K562 (cell line): ENCODE results near the gene RERE. TPM values are rescaled to one million over a fixed set of nuclear protein-coding genes. Genes with fewer than 3 reads are reported as not detected.
A peak's percentile ranks its signal among the peaks of the same experiment; 100 is the strongest.

Experiments used
- ATAC-seq: fragments of 200-7000 bp; cut with Tn5 transposase; 3 replicates; pipeline ENCODE4 v1.9.1; 2020; ENCODE audit warnings: moderate library complexity
- BruUV-seq: library from RNA; stranded (reverse); fragments of 400-500 nt; replicated peaks from 2 replicates; lab custom pipeline; 2021; lab: Mats Ljungman, UMichigan
- CTCF ChIA-PET: fragments of 300-600 bp; formaldehyde crosslinking; extraction: SDS; loops from one replicate; lab custom pipeline; 2021; ENCODE audit warnings: low intra/inter-chr PET ratio; lab: Yijun Ruan, JAX
- POLR2A ChIA-PET: fragments of 300-600, 350-650 bp; sonication (Branson Sonifier 250); formaldehyde crosslinking; extraction: SDS; loops from one replicate; lab custom pipeline; 2021; ENCODE audit warnings: antibody characterized with exemption, inconsistent platforms; lab: Yijun Ruan, JAX
- DNase-seq, 4 experiments: peaks; one replicate each; pipeline versions ENCODE4 v3.0.0 to v3.0.0-alpha.2; 2011 to 2018; ENCODE audit warnings: low spot score in 3 of 4, mixed read lengths in 3 of 4; ENCODE audit errors: extremely low read depth in 1 of 4
- FAIRE-seq: peaks from 2 replicates; lab custom pipeline; 2011; peaks lifted over from hg19 to GRCh38; lab: Jason Lieb, UNC
- H2AFZ ChIP-seq: 2 replicates; pipeline ENCODE4 v1.6.0; 2011; ENCODE audit warnings: low read depth, low read length, control low read depth, inconsistent platforms
- H3K27ac ChIP-seq: fragments of 200-600 bp; 3 replicates; pipeline ENCODE4 v1.8.0; 2011; ENCODE audit warnings: low read depth, mild to moderate bottlenecking, control low read depth, inconsistent platforms, low read length, moderate library complexity, mixed read lengths; ENCODE audit errors: extremely low read depth
- H3K27me3 ChIP-seq, 2 experiments: fragments of 300-600 bp in 1 of 2; 2 replicates in 1 of 2; 3 replicates in 1 of 2; pipeline versions ENCODE4 v1.6.0 to v1.8.0; 2011; ENCODE audit warnings: inconsistent platforms in 2 of 2, low read length in 2 of 2, mild to moderate bottlenecking in 1 of 2, mixed read lengths in 1 of 2, moderate library complexity in 1 of 2; ENCODE audit not compliant: control insufficient read depth in 2 of 2, insufficient read depth in 2 of 2
- H3K36me3 ChIP-seq: fragments of 300-600 bp; 3 replicates; pipeline ENCODE4 v1.8.0; 2011; ENCODE audit warnings: mild to moderate bottlenecking, low read length, inconsistent platforms; ENCODE audit not compliant: control insufficient read depth, insufficient read depth
- H3K4me1 ChIP-seq, 2 experiments: fragments of 200-600 bp in 1 of 2; replicated peaks in 1 of 2; 2 replicates in 1 of 2; 3 replicates in 1 of 2; pipeline versions ENCODE4 v1.5.1 to v1.8.0; 2011; ENCODE audit warnings: inconsistent platforms in 2 of 2, low read length in 2 of 2, mild to moderate bottlenecking in 1 of 2, mixed read lengths in 1 of 2, moderate library complexity in 1 of 2; ENCODE audit not compliant: control insufficient read depth in 2 of 2, insufficient read depth in 2 of 2
- H3K4me2 ChIP-seq: 2 replicates; pipeline ENCODE4 v1.6.1; 2011; ENCODE audit warnings: low read length, control low read depth, inconsistent platforms, mixed read lengths; ENCODE audit not compliant: insufficient read depth
- H3K4me3 ChIP-seq: fragments of 200-600 bp; sonication (generic), shearing (Covaris generic); 2 replicates; pipeline ENCODE4 v1.5.1; 2016; ENCODE audit warnings: control low read depth, inconsistent platforms
- H3K79me2 ChIP-seq: fragments of 200-600 bp; 3 replicates; pipeline ENCODE4 v1.8.0; 2011; ENCODE audit warnings: low read length, inconsistent platforms; ENCODE audit not compliant: control insufficient read depth, insufficient read depth
- H3K9ac ChIP-seq, 2 experiments: 2 replicates each; pipeline versions ENCODE4 v1.6.0 to v1.6.1; 2011; ENCODE audit warnings: low read depth in 2 of 2, low read length in 2 of 2, control low read depth in 1 of 2, inconsistent platforms in 1 of 2, mild to moderate bottlenecking in 1 of 2, mixed read lengths in 1 of 2; ENCODE audit not compliant: insufficient read depth in 1 of 2
- H3K9me1 ChIP-seq: one replicate; pipeline ENCODE4 v1.6.0; 2011; ENCODE audit warnings: inconsistent platforms, mild to moderate bottlenecking, low read length, moderate library complexity; ENCODE audit not compliant: control insufficient read depth, insufficient read depth
- H3K9me3 ChIP-seq: replicated peaks from 2 replicates; pipeline ENCODE4 v1.5.1; 2011; ENCODE audit warnings: low read depth, low read length, inconsistent platforms; ENCODE audit not compliant: control insufficient read depth, insufficient read depth
- H4K20me1 ChIP-seq: replicated peaks from 2 replicates; pipeline ENCODE4 v1.6.1; 2011; ENCODE audit warnings: low read length, inconsistent platforms, mixed read lengths; ENCODE audit not compliant: control insufficient read depth, insufficient read depth
- ATF2 ChIP-seq: sonication (generic); formaldehyde crosslinking; IDR thresholded peaks from 2 replicates; pipeline ENCODE4 v1.8.1; 2022; ENCODE audit warnings: missing genetic modification reagents
- CHCHD3 ChIP-seq: fragments of 250-450 bp; sonication (Bioruptor Pico); IDR thresholded peaks from 2 replicates; pipeline ENCODE4 v2.1.2; 2022; ENCODE audit warnings: mild to moderate bottlenecking
- CHD1 ChIP-seq: fragments of 200-600 bp; sonication (generic); IDR thresholded peaks from one replicate; pipeline ENCODE4 v1.6.1; 2012; ENCODE audit warnings: mild to moderate bottlenecking, moderate library complexity, low read length, inconsistent platforms
- DIDO1 ChIP-seq: fragments of 450-650 bp; IDR thresholded peaks from 2 replicates; pipeline ENCODE4 v1.6.1; 2016; ENCODE audit warnings: low read depth, missing biosample characterization, missing genetic modification characterization
- KLF16 ChIP-seq: IDR thresholded peaks from 2 replicates; pipeline ENCODE4 v1.6.1; 2016; ENCODE audit warnings: antibody characterized with exemption
- PTTG1 ChIP-seq: fragments of 450-650 bp; IDR thresholded peaks from 2 replicates; pipeline ENCODE4 v1.6.1; 2016; ENCODE audit warnings: low read depth, mild to moderate bottlenecking, missing genetic modification characterization, missing compliant biosample characterization
- ZBTB33 ChIP-seq: sonication (generic); formaldehyde crosslinking; IDR thresholded peaks from 2 replicates; pipeline ENCODE4 v1.8.1; 2023; ENCODE audit warnings: mild to moderate bottlenecking, missing genetic modification reagents
- WGBS: fragments of 100-300 bp; shearing (Covaris generic); methylation state at CpG from one replicate; pipeline ENCODE4 v1.1.6; 2016; ENCODE audit warnings: low coverage, mixed read lengths; ENCODE audit not compliant: insufficient coverage; ENCODE audit errors: missing lambda C conversion rate; 5-methylcytosine and 5-hydroxymethylcytosine counted together
- in situ Hi-C: fragments of 300-500 bp; cut with MboI; formaldehyde crosslinking; loops from 4 replicates; pipeline ENCODE4 v1.15.0; 2018; ENCODE audit warnings: inconsistent platforms, mixed read lengths
- intact Hi-C: fragments of 100-400 bp; cut with micrococcal nuclease; formaldehyde crosslinking; loops from 2 replicates; pipeline ENCODE4 v1.14.2; 2022
- polyA plus RNA-seq, 8 experiments: library from polyadenylated mRNA; depleted of rRNA in 4 of 8; stranded (reverse) in 5 of 8; unstranded in 3 of 8; fragments of >200 nt; fragmentation: Nextera tagmentation in 2 of 8; fragmentation: Illumina TruSeq in 1 of 8; extraction: Ambion mirVana in 2 of 8; extraction: Trizol in 1 of 8; gene quantifications; 2 replicates each; pipeline versions ENCODE4 v1.2.1 to v1.2.3, GENCODE V29; 2011 to 2014; ENCODE audit warnings: inconsistent platforms in 1 of 8, missing spikeins in 1 of 8
- total RNA-seq, 7 experiments: library from RNA; depleted of rRNA in 6 of 7; stranded (reverse); fragments of >200 nt in 6 of 7; fragmentation: Illumina TruSeq in 2 of 7; extraction: Trizol in 2 of 7; gene quantifications; 2 replicates each; pipeline versions ENCODE4 v1.2.1 to v1.2.3, GENCODE V29; 2011 to 2021; ENCODE audit warnings: low replicate concordance in 1 of 7
- TF ChIP-seq, protein P1 (sequence below): sonication (generic); formaldehyde crosslinking; IDR thresholded peaks from 2 replicates; pipeline ENCODE4 v1.8.0; 2023; ENCODE audit warnings: mild to moderate bottlenecking, missing genetic modification reagents
- TF ChIP-seq, protein P2 (sequence below): sonication (generic); formaldehyde crosslinking; IDR thresholded peaks from 2 replicates; pipeline ENCODE4 v1.9.0; 2022; ENCODE audit warnings: mild to moderate bottlenecking, missing genetic modification reagents
- TF ChIP-seq, protein P3 (sequence below): sonication (generic); formaldehyde crosslinking; IDR thresholded peaks from 2 replicates; pipeline ENCODE4 v1.4.0; 2020; ENCODE audit warnings: mild to moderate bottlenecking, missing genetic modification reagents

The RERE gene
- total and polyA plus RNA-seq, 9 of the 15 experiments (the other 6 are each of a cell fraction or from before 2014, with no cell fraction given): 3.0 to 51.5 (median 13.4) TPM

GRCh38 chr1:8701794-8702471 is 115.5 kb downstream of the RERE start:
- Histone ChIP-seq H3K27me3 (no peaks in the 10 kb centered on the region), H4K20me1 (peaks cover 21% of the 10 kb centered on the region), H3K4me3 (peak overlapping the region; percentile 59), H3K79me2 (peaks cover 61% of the 10 kb centered on the region), H3K4me1 (peaks cover 18 to 27% of the 10 kb centered on the region in 2 experiments), H3K36me3 (no peaks in the 10 kb centered on the region), H3K27ac (peak overlapping the region; percentile 21; the same call in 2 of the 3 replicates), H2AFZ (0 out of 2 replicates have a peak overlapping the region, but pooled peaks have one; percentile 3), H3K9me1 (no peaks in the 10 kb centered on the region), H3K9me3 (no peaks in the 10 kb centered on the region), H3K4me2 (peak overlapping the region; percentile 74), H3K9ac (peak overlapping the region; percentile 50 to 65; a peak in 3 of 4 replicates)
- in situ Hi-C loops (no loop called here), intact Hi-C loops (loop anchor here (10.0 kb wide), 1 partner anchor 277 kb away; no protein-coding TSS in a partner anchor)
- ChIA-PET POLR2A (interaction anchor here (0.6 to 2.3 kb wide), 6 partner anchors 8 to 30 kb away, joined by 3 to 8 read pairs (median 4); no protein-coding TSS in a partner anchor), CTCF (no interaction called here)
- peak in 1 of 4 experiments; percentile 43 for DNase-seq
- TSS peak; percentile 66 for BruUV-seq
- WGBS: 33% methylated on average over 7 of the region's 7 CpGs
- ATAC-seq: 0 out of 3 replicates have a peak, but pooled peaks have one; percentile 6
- no peak for FAIRE-seq
- TF ChIP-seq ZBTB33 (CRISPR knock-in tag): 0 out of 2 replicates have a peak, but pooled peaks have one; percentile 8
- peak; percentile 51 for TF ChIP-seq CHD1
- TF ChIP-seq ATF2 (CRISPR knock-in tag): no peak
- TF ChIP-seq, protein P1, sequence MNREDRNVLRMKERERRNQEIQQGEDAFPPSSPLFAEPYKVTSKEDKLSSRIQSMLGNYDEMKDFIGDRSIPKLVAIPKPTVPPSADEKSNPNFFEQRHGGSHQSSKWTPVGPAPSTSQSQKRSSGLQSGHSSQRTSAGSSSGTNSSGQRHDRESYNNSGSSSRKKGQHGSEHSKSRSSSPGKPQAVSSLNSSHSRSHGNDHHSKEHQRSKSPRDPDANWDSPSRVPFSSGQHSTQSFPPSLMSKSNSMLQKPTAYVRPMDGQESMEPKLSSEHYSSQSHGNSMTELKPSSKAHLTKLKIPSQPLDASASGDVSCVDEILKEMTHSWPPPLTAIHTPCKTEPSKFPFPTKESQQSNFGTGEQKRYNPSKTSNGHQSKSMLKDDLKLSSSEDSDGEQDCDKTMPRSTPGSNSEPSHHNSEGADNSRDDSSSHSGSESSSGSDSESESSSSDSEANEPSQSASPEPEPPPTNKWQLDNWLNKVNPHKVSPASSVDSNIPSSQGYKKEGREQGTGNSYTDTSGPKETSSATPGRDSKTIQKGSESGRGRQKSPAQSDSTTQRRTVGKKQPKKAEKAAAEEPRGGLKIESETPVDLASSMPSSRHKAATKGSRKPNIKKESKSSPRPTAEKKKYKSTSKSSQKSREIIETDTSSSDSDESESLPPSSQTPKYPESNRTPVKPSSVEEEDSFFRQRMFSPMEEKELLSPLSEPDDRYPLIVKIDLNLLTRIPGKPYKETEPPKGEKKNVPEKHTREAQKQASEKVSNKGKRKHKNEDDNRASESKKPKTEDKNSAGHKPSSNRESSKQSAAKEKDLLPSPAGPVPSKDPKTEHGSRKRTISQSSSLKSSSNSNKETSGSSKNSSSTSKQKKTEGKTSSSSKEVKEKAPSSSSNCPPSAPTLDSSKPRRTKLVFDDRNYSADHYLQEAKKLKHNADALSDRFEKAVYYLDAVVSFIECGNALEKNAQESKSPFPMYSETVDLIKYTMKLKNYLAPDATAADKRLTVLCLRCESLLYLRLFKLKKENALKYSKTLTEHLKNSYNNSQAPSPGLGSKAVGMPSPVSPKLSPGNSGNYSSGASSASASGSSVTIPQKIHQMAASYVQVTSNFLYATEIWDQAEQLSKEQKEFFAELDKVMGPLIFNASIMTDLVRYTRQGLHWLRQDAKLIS (CRISPR knock-in tag): peak; percentile 36; the same call in 1 of the 2 replicates
- TF ChIP-seq, protein P2, sequence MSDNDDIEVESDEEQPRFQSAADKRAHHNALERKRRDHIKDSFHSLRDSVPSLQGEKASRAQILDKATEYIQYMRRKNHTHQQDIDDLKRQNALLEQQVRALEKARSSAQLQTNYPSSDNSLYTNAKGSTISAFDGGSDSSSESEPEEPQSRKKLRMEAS (CRISPR knock-in tag): 0 out of 2 replicates have a peak, but pooled peaks have one; percentile 22
- 0 out of 2 replicates have a peak, but pooled peaks have one; percentile 3 for TF ChIP-seq KLF16
- TF ChIP-seq PTTG1 (tag): no peak
- TF ChIP-seq DIDO1 (tag): no peak
- TF ChIP-seq CHCHD3: no peak
- TF ChIP-seq, protein P3, sequence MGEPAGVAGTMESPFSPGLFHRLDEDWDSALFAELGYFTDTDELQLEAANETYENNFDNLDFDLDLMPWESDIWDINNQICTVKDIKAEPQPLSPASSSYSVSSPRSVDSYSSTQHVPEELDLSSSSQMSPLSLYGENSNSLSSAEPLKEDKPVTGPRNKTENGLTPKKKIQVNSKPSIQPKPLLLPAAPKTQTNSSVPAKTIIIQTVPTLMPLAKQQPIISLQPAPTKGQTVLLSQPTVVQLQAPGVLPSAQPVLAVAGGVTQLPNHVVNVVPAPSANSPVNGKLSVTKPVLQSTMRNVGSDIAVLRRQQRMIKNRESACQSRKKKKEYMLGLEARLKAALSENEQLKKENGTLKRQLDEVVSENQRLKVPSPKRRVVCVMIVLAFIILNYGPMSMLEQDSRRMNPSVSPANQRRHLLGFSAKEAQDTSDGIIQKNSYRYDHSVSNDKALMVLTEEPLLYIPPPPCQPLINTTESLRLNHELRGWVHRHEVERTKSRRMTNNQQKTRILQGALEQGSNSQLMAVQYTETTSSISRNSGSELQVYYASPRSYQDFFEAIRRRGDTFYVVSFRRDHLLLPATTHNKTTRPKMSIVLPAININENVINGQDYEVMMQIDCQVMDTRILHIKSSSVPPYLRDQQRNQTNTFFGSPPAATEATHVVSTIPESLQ: 0 out of 2 replicates have a peak, but pooled peaks have one; percentile 17
